HG03520 (cell line): ENCODE data around the gene RPS15A.

Experiments
- ATAC-seq: cut with Tn5 transposase; IDR thresholded peaks from one replicate; pipeline ENCODE4 v1.9.1; 2021; ENCODE audit warnings: mild to moderate bottlenecking, moderate library complexity; ENCODE audit not compliant: unreplicated experiment

The RPS15A gene

GRCh38 chr16:18789850-18790706 is at the start of gene RPS15A:
RPS15A (minus strand) TSS chr16:18790334; CDS start chr16:18789113, 1,221 bp downstream.
- peak; percentile 86 for ATAC-seq

GRCh38 chr16:18839555-18839954 is 49.4 kb upstream of the RPS15A start:
- no peak for ATAC-seq

DNA sequence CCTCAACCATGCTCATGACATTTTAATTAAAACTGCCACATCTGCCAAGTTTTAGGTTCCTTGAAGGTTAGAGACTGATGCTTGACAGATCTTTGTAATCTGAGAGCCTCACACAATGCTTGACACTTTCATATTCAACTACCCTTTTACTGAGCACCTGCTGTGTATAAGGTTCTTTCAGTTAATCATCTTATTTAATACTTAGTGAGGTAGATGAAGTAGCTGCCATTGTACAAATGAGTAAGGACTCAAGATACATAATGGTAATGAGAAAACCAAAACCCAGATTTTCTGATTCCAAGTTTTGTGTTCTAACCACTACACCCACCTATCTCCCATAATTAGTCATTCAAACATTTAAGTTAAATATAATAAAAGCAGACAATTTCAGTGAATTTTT is 46.6 kb upstream of the RPS15A start:
- ATAC-seq: no peak

DNA sequence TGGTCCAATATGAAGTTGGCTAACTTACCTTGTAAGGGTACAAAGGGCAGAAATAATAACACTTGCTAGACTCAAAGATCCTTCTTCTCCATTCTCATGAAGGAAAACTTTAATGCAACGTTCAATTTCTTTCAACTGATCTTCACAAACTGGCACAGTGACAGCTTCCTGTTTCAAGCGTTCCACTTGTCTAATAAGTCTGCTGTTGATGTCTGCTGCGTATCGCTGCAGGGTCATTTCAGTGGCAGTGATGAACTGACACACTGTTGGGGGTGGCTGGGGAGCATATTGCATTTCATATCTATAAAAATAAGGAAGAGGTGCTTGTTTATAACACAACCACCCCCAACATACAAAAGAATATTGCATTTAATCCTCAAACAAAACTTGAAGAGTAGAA is 44.7 kb upstream of the RPS15A start:
- ATAC-seq: no peak

DNA sequence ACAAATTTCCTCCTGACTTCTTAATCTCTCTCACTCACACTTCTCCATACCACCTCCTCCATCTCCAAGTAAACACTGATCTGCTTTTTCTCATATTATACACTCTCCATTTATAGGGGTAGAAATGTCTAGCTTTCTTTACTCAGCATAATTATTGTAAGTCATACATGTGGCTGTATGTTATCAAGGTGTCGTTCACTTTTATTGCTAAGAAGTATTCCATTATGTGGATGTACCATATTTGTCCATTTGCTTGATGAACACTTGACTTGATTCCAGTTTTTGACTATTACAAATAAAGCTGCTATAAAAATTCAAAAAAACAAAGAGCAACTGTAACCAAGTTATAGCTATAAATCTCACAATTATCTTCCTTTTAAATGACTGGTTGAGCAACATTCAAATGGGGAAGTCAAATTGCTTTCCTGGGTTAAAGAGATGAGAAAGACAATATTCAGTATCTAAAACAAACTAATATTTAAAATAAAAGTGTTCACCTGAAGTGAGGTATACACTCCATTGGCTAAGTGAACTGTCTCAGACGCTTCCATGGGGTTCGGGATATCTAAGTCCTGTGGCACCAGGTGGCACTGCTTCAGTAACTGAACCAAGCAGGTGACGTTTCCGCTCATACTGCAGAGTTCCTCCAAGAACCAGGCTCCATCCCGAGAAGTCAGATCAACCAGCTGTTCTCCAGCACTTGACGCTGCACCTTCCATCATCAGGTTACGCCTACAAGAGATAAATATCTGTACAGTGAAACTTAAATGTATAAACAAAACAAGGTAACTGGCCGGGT is 43.8 kb upstream of the RPS15A start:
- no peak for ATAC-seq

- no peak for ATAC-seq
Measured at GRCh38 chr16:18832613-18833012, 42.5 kb upstream of the RPS15A start.

- ATAC-seq: no peak
Measured at GRCh38 chr16:18832006-18832405, 41.9 kb upstream of the RPS15A start.

DNA sequence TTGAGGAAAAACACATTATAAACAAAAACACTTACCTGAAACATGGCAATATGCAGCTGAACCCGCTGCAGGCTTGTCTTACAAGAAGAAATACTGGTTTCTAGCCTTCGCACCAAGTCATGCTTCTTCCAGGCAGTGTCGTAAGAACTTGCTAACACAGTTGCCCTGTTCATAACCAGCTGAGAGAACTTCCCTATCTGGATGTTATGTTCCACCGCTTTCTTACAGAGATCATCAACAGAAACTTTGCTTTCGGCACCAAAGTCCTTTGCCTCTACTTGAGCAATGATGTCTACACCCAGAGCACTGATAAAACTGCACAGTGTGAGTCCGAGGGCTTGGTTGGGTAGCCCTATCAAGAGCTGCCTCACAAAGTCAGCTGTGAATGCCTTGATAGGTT is 39.1 kb upstream of the RPS15A start:
- no peak for ATAC-seq

- ATAC-seq: no peak
Measured at GRCh38 chr16:18827890-18828289, 37.8 kb upstream of the RPS15A start.

DNA sequence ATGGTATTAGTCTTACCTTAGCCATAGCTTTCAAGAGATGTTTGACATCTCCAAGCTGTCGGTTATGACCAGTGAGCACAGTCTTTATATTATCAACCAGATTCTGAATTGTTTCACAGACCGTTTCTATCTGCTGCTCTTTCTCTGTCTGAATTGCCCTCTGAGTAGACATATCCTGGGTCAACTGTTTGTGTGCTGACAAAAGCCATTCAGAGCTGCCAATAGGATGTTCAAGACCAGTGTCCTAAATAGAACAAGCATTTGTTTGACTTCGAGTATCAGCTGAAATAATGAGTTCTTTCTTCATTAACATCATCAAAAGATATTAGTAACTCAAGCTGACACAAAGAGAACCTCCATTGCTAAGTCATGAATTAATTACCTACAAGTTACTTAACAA is 26.2 kb upstream of the RPS15A start:
- no peak for ATAC-seq

- ATAC-seq: no peak
Measured at GRCh38 chr16:18811925-18812324, 21.8 kb upstream of the RPS15A start.

GRCh38 chr16:18809165-18809564 is 19.0 kb upstream of the RPS15A start:
- ATAC-seq: no peak

GRCh38 chr16:18805257-18805773 is 15.2 kb upstream of the RPS15A start:
- no peak for ATAC-seq

GRCh38 chr16:18804540-18804939 is 14.4 kb upstream of the RPS15A start:
- no peak for ATAC-seq

- ATAC-seq: no peak
Measured at GRCh38 chr16:18803569-18804462, 13.7 kb upstream of the RPS15A start.

GRCh38 chr16:18802767-18803343 is 12.7 kb upstream of the RPS15A start:
- ATAC-seq: no peak

DNA sequence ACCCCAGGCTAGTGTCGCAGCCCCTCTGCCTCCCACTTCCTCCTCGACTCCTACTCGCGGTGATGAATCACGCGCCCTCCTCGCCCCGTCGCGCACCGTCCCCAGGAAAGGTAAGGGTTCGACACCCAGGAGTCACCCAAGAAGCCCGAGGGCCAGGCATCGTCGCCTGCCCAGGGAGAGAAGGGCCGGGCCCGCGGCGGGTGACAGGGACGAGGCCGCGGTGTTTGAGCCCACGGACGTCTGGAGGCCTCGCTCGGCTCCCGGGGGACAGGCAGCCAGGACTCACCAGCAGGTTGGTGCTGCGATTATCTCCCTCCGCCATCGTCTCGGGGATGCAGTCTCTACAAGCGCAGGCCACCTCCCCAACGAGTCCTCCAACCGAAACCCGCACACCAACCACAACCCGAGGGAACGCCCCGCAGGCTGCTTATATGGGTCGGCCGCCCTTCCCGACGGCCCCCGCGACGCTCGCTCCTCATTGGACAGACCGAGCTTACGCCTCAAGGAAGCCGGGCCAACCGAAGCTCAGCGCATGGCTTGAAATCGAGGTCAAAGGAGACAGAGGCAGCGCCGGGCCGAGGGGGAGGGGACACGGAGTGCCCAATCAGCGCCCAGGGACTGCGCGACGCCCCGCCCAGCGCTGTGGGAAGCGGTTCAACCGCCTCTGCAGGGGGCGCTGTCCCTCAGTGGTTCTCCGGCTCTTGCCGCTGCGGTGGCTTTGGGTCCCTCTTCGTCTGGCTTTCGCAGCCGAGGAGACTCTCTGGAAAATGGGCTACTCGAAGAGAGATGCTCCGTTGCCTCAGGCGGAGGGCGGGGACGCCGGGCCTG is 11.2 kb upstream of the RPS15A start, which contains the start of gene ARL6IP1:
ARL6IP1 (minus strand) TSS at position 405 of the 828 bp plus-strand sequence; CDS start at position 322, 83 bp downstream.
- ATAC-seq: peak; percentile 96

DNA sequence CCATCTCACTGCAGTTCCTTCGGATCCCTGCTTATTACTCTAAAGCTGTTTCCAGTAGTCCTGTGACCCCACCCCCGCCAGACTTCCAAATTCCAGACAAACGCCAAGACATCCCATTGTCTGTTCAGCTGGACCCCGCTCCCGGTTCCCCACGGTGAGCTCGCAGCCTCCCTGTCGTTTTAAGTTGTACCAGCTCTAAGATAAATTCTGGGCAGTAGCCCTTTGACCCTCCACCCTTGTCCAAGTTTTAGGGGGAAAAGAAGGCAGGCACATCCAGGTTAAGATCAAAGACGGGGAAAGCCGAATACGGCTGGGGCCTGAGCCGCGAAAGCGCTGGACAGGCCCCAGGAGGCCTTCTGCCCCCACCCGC is 10.6 kb upstream of the RPS15A start:
- no peak for ATAC-seq

GRCh38 chr16:18800293-18800692 is 10.2 kb upstream of the RPS15A start:
- ATAC-seq: no peak
